ENCODE results near the gene UNC79.

DNA sequence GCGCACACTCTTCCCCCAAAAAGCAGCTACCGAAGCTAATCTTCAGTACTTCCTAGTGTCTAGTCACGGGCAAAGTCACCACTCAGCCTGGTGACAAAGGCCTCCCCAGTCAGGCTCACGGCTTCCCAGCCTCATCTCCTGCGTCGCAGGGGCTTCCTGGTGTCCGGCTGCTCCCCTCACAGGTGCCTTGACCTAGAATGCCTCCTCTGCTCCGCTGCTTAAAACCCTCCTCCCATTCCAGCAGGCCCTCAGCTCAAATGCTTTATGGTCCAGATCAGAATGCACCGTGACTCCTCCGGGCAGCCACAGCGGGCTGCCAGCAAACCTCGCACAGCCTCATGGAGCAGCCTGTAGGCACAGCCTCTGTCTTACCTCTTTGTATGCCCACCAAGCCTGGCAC, 304.5 kb downstream of the UNC79 start:
- TF ChIP-seq ZC3H10 (CRISPR knock-in tag; IDR thresholded peaks at IDR 0.05) (no peak), PATZ1 (CRISPR knock-in tag; IDR thresholded peaks at IDR 0.05; ENCODE audit: borderline replicate concordance) (no peak), TCF4 (CRISPR knock-in tag; IDR thresholded peaks at IDR 0.05; ENCODE audit: borderline replicate concordance) (no peak), TOX (CRISPR knock-in tag; IDR thresholded peaks at IDR 0.05; ENCODE audit: borderline replicate concordance) (no peak), ZFP30 (CRISPR knock-in tag; IDR thresholded peaks at IDR 0.05) (no peak), ZFP3 (CRISPR knock-in tag; IDR thresholded peaks at IDR 0.05) (no peak), ZNF8 (CRISPR knock-in tag; IDR thresholded peaks at IDR 0.05) (no peak), ESRRG (CRISPR knock-in tag; IDR thresholded peaks at IDR 0.05) (no peak), OSR1 (CRISPR knock-in tag; IDR thresholded peaks at IDR 0.05) (no peak)
- TF ChIP-seq, protein P1, sequence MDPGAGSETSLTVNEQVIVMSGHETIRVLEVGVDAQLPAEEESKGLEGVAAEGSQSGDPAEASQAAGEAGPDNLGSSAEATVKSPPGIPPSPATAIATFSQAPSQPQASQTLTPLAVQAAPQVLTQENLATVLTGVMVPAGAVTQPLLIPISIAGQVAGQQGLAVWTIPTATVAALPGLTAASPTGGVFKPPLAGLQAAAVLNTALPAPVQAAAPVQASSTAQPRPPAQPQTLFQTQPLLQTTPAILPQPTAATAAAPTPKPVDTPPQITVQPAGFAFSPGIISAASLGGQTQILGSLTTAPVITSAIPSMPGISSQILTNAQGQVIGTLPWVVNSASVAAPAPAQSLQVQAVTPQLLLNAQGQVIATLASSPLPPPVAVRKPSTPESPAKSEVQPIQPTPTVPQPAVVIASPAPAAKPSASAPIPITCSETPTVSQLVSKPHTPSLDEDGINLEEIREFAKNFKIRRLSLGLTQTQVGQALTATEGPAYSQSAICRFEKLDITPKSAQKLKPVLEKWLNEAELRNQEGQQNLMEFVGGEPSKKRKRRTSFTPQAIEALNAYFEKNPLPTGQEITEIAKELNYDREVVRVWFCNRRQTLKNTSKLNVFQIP (CRISPR knock-in tag; IDR thresholded peaks at IDR 0.05; ENCODE audit: borderline replicate concordance, low read depth), result no peak
